Stimulated activated CD8-positive, alpha-beta memory T cell treated with anti-CD3 and anti-CD28 coated beads, Interleukin-12 subunit alpha, Interleukin-12 subunit beta, amount 100 ng/mL, for 24 hours (primary cell): ENCODE data around the gene LIPK.

ENCODE experiments used
- DNase-seq: peaks from one replicate; pipeline ENCODE4 v3.0.0-alpha.2; 2020; ENCODE audit errors: extremely low read depth

The LIPK gene

DNA sequence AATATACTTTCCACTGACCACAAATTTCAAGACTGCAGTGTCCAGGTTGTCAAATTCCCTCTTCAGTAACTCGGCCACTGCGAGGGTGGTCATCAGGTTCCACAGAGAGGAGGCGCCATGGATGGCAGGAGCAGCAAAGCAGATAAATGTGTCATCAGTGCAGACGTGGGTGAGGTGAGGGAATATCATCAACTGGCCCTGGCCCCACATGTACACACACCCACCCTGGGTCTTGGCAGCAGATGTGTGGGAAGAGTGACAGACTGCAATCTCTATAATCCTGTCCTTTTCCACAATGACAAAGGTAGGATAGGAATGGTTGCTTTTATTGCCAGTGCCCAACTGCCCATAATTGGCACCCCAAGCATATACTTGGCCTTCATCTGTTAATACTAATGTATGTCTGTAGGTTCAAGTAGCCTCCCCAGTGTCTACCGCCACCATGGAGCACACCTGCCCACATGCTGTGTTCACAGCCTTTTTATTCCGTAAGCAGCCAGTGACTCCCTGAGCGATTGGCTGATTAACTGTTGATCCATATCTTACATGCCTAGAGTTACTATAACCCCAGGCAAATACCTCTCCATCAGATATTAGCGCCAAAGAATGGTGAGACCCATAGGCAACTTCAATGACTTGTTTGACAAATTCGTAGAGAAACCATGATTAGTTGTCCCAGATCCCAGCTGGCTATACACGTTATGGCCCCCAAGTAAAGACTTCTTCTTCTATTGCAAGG, 80.2 kb downstream of the LIPK start:
- no peak for DNase-seq

GRCh38 chr10:88787463-88787862, 81.4 kb downstream of the LIPK start:
- DNase-seq, result no peak

GRCh38 chr10:88788924-88789323, 82.9 kb downstream of the LIPK start:
- no peak for DNase-seq

DNA sequence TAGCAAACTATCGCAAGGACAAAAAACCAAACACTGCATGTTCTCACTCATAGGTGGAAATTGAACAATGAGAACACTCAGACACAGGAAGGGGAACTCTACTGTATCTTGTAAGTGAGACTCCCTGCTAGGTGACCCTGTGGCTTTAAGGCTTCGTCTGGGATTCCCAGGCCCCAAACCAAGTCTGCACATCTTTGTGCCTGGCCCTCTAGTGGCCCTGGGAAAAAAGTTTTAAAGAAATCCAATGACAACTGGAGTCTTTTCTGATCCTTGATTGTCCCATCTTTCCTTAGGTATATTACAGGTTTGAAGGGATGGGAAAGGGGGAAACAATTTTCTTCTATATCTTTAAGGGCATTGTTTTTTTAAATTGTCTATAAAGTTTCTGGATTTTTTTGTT, 85.9 kb downstream of the LIPK start:
- DNase-seq, result no peak

GRCh38 chr10:88792661-88793060, 86.6 kb downstream of the LIPK start:
- DNase-seq, result no peak

GRCh38 chr10:88793712-88794299, 87.8 kb downstream of the LIPK start:
- DNase-seq, result no peak

DNA sequence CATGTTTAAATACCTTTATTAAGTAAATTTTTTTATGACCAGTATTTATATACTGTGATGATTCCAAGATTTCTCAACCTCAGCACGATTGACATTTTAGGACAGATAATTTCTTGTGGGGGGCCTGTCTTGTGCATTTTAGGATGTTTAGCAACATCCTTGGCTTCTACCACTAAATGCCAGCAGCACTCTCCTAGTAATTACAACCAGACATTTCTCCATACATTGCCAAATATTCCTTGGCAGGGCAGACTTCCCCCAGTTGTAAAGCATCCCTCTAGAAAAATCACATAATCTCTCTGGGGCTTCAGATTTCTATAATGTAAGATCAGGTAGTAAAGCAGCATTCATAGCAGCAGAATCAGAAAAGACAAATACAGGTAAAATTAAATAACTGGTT, 88.7 kb downstream of the LIPK start:
- DNase-seq, result no peak

- no peak for DNase-seq
Measured at GRCh38 chr10:88800152-88801125, 94.4 kb downstream of the LIPK start.
